Stimulated activated CD4-positive, alpha-beta T cell treated with anti-CD3 and anti-CD28 coated beads, Interleukin-2, amount 100 ng/mL, for 4 hours (primary cell): ENCODE results near the gene DMGDH.
"Not testable (repeated sequence)": the region's sequence is repeated elsewhere in the genome, so short reads cannot be mapped to it uniquely, and the experiment has no call there.

ENCODE experiments used
- DNase-seq: peaks from one replicate; pipeline ENCODE4 v3.0.0-alpha.2; 2020; ENCODE audit warnings: low read depth

Gene DMGDH

DNA sequence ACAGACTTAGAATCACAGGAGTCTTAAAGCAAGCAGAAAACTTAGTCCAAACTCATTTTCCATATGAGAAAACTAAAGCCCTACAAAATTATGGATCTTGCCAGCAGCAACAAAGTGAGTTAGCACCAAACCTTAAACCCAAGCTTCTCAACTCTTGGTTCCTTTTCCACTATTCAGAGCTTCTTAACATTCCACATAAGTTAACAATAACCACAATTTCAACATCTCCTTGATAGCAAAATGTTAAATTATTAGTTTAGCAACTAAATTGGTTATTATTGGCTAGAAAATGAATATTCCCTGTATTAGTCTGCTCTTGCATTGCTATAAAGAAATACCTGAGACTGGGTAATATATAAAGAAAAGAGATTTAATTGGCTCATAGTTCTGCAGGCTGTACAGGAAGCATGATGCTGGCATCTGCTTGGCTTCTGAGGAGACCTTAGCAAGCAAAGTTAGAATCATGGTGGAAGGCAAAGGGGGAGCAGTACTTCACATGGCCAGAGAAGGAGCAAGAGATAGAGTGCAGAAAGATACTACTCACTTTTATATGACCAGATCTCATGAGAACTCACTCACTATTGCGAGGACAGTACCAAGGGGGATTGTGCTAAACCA, 58.1 kb downstream of the DMGDH start:
- DNase-seq, result no peak

DNA sequence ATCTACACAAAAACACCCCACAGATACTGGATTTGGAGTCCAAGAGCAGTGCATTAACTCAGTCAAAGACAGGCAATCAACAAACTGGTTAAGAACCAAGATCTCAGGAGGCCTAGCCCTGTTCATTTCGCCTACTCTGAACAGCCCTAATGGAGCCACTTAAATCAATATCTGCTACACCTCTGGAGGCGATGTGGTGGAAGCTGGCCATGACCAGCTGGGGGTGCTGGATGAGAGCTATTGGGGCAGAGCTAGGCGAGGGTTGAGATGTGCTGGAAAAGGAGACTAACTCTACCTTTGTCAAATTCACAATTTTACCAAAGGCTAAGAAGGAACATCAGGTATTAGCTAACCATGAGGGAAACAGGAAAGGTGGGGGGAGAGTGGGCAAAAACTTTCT, 61.1 kb downstream of the DMGDH start:
- DNase-seq, result no peak

DNA sequence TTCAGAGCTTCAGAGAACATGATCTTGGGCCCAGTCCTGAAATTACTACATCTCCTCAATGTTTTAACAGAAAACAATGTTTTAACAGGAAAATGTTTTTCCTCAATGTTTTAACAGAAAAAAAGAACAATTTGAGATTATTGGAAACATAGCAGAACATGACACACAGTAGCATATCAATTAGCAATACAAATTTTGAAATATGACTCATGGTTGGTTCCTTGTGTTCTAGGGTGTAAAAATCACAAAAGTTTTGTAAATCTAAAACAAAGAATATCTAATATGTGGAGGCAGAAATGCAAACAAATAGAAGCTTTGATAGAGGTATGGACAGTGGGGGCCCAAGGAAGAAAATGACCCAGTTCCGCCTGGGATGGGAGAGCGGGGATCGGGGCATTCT, 61.6 kb downstream of the DMGDH start:
- DNase-seq, result no peak

DNA sequence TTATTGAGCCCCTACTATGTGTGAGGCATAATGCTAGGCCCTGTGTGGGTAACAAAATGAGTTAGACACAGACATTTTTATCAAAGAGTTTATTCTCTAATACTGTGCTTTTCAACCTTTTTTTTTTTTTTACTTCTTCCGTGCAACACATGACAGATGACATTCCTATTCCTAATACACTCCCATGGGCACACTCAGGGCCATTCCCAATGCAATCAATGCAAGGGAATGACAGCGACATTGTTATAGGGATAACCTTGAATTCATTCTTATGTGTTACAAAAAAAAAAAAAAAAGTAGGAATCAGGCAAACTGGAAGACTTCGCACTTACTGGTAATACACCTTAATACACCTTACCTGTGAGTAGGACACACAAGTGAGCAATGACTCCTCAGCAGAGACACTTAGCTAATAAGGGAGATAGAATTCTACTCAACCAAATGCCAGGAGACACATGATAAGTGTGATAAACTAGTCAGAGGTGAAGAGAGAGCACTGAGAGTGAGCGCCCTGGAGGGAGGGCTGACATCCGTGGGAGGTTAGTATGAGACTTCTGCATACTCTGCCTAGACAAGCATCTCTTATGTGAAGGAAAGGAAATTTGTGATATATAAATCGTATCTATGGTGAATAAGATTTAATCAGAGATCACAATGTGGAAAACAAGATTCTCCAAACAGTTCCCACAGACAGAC, 63.4 kb downstream of the DMGDH start:
- no peak for DNase-seq

DNA sequence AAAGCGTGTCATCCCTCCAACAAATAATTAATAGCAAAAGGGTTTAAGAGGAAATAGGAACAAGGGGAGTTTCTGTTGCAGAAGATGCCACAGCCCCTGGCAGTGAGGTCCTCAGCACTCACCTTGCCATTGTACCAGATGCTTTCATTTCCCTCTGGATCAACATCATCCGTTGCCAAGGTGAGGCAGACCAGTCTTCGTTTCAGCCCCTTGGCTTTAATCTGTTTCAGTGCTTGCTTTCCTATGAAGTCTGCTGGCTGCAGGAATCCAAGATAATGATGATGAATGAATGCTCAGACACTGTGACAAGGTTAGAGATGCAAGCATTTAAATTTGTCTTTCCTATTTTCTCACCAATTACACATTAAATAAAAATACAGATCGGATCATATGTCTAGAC, 64.3 kb downstream of the DMGDH start:
- no peak for DNase-seq

DNA sequence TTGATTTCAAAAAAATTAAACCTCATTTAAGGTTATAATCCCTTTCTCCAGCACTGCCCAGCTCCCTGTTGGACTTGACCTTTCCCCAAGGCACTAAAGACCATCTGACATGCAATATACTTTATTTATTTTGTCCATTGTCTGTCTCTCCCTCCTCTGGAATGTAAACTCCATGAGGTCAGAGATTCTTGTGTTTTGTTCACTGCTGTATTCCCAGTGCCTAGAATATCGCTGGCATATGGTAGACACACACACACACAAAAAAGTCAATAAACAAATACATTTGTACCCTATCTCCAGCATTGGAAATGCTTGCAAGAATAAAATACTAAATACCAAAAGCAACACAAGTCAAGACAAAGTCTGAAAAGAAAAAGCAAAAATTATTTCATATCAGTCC, 67.1 kb downstream of the DMGDH start:
- DNase-seq, result no peak

DNA sequence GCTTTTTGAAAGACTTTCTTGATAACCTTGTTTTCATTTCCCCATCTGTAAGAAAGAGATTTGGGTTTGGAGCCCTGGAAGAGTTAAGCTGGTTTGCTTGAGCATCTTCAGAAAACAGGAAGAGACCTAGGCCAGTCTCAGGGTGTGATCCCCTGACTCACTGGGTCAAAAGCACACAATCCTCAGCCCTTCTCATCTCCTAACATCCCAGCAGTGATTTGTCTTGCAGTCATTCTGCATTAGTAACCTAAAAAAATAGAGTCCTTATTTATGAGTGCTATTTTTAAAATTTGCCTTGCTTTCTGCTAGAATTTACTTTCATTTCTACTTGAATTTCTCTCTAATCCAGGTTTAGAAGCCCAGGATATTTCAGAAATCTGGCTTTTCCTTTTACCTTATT, 68.0 kb downstream of the DMGDH start:
- no peak for DNase-seq

DNA sequence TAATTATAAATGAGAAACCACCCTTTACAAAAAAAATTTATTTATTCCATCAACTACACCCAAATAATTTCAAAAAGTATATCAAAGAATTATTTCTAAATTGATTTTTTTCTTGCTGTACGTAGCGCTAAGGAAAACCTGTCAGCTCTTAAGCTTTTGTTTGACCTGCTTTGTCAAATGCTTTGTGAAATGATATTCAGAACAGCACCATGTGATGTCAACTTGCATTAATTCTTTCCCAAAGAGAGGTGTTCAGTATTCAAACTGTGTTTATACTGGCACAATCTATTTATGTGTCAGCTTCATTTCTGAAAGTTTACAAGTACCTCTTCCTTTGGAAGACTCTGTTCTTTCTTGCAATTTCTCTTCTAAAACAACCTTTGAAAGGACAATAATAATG, 72.4 kb downstream of the DMGDH start:
- DNase-seq, result no peak

DNA sequence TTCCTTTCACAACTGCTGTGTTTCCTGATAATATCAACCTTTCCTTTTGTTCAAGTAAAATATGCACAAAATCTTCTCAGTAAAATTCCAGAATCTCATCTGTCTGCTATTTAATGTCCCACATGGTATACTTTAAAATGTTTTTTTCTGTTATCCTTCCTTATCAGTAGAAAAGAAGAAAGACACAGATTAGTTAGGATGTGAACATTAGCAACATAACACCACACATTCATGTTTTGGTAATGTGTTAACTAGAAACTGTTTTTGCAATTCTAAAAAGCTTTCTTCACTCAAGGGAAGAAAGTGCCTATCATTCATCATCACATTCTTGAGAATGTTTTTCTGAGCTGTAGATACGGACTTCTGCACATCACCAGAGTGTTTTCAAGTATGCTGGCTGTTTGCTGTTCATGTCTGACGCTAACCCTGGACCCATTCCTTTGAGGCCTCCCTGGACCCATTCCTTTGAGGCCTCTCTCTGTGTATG, 73.9 kb downstream of the DMGDH start:
- DNase-seq, result no peak

DNA sequence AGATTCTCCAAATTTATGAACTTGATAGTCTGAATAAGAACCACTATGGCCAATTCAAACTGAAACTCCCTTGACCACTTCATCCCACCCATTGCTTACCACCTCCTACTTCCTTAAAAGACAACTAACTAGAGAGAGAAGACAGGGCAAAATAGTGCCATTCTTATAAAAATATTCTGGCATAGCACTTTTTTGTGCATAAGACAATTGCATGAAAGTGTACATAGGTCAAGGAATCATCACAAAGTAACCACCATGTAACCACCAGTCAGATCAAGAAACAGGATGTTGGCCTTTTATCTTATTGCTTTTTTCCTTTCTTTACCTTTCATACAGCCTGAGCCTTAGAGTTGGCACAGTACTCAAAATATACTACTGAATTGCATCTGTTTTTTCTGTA, 76.3 kb downstream of the DMGDH start:
- no peak for DNase-seq

DNA sequence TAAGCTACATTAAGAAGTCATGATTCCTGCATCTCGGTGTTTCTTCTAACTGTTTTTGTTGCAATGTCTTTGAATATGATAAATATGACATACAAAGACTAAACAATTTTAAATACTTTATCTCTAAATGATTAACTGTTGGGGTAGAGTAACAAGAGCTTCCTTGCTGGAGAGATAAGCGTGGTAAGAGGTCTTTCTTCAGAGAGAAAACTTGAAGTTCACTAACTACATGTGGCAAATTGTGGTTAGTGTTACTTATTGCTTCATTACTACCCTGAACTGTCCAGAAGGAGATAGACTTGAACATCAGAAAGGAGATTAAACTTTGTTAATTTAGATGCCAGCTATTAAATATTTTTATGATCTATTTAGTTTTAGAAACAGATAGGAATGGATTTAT, 77.3 kb downstream of the DMGDH start:
- DNase-seq, result no peak

DNA sequence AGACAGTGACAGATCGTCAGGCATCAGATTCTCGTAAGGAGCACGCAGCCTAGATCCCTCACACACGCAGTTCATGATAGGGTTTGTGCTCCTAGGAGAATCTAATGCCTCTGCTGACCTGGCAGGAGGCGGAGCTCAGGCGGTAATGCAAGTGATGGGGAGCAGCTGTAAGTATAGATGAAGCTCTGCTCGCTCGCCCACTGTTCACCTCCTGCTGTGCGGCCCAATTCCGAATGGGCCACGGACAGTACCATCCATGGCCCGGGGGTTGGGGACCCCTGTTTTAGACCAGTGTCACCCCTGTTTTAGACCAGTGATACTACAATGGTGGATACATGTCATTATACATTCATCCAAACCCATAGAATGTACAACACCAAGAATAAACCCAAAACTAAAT, 80.4 kb downstream of the DMGDH start:
- DNase-seq, result no peak

DNA sequence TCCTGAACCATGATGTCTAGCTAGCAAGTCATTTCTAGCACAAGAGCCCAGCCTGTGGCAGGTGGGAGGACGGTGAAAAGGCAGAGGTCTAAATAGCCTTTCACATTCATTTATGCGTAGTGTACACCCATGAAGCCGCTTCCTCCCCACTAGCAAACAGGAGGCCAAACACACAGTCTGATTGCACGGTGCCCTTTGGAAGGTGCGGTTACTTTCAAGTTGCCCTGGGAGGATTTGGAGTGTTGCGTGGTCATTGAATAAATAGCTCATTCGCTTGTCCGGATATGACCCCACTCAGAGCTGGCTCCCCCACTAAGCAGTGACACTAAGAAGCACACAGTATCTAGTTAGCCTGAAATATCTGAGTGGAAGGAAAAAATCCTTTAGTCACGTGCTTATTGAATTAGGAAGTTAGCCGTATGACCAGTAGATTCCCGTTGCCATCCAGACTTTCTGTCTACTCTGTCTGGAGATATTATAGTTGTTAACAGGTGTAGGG, 83.7 kb downstream of the DMGDH start:
- peak; percentile 29 for DNase-seq

DNA sequence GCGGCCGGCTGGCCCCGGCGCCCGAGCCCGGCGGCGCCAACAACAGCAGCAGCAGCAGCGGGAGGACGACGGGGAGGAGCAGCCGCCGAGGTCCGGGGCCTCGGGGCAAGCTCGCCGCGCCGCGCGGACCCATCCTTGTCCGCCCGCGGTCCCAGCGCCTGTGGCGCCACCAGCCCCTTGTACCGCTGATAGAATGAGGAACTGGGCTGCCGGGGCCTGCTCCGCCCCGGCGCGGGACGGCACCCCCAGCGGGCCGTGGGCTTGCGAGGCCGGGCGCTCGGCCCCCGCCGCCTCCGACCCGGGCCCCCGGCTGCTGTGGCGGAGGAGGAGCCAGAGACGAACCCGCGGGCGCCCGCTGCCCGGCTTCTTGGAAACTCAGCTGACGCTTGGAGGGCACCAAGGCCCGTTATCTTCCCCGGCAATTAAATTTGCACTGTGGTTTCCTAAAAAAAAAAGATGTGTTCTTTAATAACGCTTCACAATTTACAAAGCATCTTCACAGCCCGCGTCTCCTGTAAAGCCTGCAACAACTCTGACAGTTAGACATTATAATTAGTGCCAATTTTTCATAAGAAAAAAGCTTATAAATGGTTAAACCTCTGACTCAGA, 84.3 kb downstream of the DMGDH start, which contains the start of gene ARSB:
Gene ARSB (minus strand): TSS at position 195 of the 609 bp plus-strand sequence. CDS start 62 bp downstream, at position 133.
- peak; percentile 29 for DNase-seq

DNA sequence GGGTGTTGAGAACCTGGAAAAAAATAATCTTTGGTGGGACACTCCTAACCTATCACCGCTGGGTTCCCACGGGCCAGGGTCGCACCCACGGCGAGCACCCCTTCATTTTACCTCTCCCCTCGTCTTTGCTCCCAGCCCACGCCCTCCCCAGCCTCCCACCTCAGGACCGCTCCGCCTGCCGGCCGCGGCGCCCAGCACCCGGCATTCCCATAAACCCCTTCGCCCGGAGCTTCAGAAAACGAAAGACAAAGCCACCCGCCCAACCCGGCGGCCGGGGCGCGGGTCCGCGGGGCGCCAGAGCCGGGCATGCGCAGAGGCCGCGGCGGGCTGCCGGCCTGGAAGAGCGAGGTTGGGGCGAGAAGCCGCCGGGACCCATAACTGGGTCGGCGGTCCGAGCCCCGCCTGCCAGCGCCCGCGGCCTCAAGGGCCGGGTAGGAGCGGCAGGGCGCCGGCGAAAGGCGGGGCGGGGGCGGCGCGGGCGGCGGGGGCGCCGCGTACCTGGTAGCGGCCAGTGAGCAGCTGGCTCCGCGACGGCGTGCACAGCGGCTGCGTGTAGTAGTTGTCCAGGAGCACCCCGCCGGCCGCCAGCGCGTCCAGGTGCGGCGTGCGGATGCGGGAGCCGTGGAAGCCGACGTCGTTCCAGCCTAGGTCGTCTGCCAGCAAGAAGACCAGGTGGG, 84.9 kb downstream of the DMGDH start:
- peak; percentile 72 for DNase-seq

DNA sequence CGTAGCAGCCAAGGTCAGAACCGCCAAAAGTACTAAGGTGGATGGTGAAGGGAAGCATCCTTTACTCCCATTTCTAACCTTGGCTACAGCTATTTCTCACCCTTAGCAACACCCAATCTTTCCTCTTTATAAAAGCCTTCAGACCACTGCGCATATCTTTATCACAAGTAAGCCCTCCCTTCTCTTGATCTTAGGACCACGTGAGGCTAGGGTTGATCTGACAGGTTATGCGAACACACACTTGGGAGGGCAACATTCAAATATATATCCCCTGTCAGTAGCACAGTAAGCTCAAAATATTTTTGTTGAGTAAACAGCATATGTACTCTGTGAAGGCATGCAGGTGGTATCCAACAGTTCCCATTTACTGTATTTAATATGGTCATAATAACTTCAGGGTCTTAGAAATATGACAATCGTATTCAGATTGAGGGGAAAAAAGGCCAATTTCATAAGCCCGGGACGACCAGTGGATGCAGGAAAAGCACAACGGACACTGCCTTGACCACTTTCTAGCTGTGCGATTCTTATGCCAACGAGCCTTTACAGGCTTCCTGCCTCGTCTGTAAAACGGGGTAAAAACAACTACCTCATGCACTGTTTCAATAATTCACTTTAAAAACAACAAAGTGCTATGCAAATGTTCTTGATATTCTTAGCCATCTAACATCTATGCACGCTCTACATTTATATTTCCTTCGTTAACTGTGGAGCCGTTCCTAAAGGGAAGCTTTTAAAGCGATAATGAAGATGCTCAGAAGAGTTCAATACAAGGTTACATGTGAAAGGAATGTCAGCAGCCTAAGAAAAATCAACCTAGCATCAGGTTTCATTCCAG, 85.7 kb downstream of the DMGDH start:
- DNase-seq, result no peak

DNA sequence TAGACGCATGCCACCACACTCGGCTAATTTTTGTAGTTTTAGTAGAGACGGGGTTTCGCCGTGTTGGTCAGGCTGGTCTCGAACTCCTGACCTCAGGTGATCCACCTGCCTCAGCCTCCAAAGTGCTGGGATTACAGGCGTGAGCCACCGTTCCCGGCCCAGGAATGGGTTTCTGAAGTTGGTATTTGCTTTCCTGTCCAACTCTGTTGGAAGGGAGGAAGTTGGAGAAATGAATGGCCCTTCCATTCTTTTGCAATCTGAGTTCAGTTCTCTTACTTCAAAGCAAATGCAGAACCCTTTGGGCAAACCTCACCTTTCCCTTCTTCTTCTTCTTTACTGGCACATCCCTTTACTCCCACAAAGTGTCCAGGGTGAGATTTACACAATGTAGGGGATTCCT, 86.3 kb downstream of the DMGDH start:
- DNase-seq, result not testable (repeated sequence)

DNA sequence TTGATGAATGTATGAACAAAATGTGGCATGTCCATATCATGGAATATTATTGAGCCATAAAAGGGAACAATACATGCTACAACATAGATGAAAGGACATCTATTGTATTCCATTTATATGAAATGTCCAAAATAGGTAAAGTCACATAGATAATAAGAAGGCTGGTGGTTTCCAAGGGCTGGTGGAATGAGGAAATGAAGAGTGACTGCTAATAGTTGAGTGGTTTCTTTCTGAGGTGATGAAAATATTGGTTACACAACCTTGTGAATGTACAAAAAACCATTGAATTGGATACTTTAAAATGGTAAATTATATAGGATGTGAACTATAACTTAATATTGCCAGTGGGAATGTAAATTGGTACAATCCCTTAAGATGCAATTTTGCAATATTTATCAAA, 89.6 kb downstream of the DMGDH start:
- DNase-seq, result no peak

DNA sequence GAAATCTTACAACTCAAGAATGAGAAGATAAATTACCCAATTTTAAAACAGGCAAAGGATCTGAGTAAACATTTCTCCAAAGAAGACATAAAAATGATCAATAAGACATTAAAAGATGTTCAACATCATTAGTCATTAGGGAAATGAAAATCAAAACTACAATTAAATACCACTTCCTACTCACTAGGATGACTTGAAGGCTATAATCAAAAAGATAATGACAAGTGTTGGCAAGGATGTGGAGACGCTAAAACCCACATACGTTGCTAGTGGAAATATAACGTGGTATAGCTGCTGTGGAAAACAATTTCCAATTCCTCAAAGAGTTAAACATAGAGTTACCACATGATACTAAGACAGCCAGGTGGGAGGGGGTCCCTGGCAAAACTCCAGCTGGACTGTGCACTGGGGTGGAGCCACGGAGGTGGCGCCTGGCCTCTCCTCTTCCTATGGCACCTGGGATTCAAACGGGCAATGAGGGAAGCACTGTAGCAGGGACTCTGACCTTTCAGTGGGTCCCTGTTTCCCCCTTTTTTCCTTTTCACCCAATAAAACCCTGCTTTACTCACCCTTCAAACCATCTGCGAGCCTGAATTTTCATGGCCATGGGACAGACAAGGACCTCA, 90.2 kb downstream of the DMGDH start:
- no peak for DNase-seq

DNA sequence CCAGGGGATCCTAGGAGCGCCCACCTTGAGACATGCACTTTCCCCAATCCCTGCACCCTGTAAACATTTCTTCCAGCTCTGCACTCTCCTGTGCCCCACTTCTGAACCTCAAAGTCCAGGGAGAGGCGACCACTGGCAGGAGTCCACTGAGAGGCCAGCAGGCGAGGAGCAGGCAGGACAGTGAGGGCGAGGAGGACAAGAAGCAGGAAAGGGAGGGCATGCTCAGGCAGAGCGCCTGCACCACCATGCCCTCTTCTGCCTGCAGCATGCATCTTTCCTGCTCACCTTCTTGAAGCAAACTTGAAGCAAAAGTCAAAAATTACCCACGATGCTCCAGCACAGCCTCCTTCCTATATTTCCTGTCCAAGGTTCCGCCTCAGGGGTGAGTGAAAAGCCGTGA, 94.4 kb downstream of the DMGDH start:
- DNase-seq, result no peak

DNA sequence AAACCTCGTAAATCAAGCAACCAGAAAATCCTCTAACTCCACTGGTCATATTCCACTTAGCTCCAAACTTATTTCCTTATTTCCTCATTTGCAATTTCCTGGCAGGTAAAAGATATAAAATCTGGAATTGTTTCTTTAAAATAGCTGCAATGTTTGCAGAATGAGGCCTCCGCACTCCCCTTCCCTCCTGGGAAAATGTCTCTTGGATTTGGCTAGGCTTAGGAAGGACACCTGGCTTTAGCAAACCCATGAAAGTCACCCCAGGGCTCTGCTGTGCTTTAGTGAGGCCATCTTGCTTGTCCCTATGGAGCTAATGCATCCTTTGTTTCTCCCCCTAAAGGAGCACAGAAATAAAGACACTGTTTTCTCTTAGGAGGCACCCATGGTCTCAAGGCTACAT, 94.9 kb downstream of the DMGDH start:
- DNase-seq, result no peak
